Endometrial microvascular endothelial cells (primary cell): ENCODE results near the gene FGFR4. TPM values are rescaled to one million over a fixed set of nuclear protein-coding genes. Genes with fewer than 3 reads are reported as not detected.

ENCODE experiments used
- in situ Hi-C: cut with HindIII; loops from 2 replicates; pipeline ENCODE4 v1.10.0; 2017; ENCODE audit warnings: low sequenced_read_pairs, low pct_unique_long_range_greater_than_20kb; ENCODE audit errors: inconsistent ontology term
- total RNA-seq: library from RNA; depleted of rRNA; stranded (reverse); fragments of >200 nt; gene quantifications from one replicate; pipeline ENCODE4 v1.2.3, GENCODE V29; 2015; ENCODE audit errors: inconsistent ontology term

Gene FGFR4
- total RNA-seq, 1 donor from 2014 or later: not detected

GRCh38 chr5:177097016-177097985 lies 10.6 kb downstream of the FGFR4 start:
- in situ Hi-C loops: no loop called here

GRCh38 chr5:177098120-177098469 lies 11.4 kb downstream of the FGFR4 start:
- in situ Hi-C loops: no loop called here

- in situ Hi-C loops: no loop called here
Measured at GRCh38 chr5:177098470-177099141, 11.9 kb downstream of the FGFR4 start.

GRCh38 chr5:177099422-177100093 lies 12.8 kb downstream of the FGFR4 start:
- in situ Hi-C loops: no loop called here

- in situ Hi-C loops: no loop called here
Measured at GRCh38 chr5:177100714-177101121, 14.0 kb downstream of the FGFR4 start.

GRCh38 chr5:177103523-177104253 lies 17.0 kb downstream of the FGFR4 start:
- in situ Hi-C loops: no loop called here

- in situ Hi-C loops: no loop called here
Measured at GRCh38 chr5:177105691-177106476, 19.2 kb downstream of the FGFR4 start.

- in situ Hi-C loops: no loop called here
Measured at GRCh38 chr5:177107159-177107558, 20.4 kb downstream of the FGFR4 start.

GRCh38 chr5:177109810-177110209 lies 23.1 kb downstream of the FGFR4 start:
- in situ Hi-C loops: no loop called here

GRCh38 chr5:177111720-177112394 lies 25.1 kb downstream of the FGFR4 start:
- in situ Hi-C loops: no loop called here

- in situ Hi-C loops: no loop called here
Measured at GRCh38 chr5:177112589-177113220, 26.0 kb downstream of the FGFR4 start.

GRCh38 chr5:177113566-177114424 lies 27.1 kb downstream of the FGFR4 start:
- in situ Hi-C loops: no loop called here

- in situ Hi-C loops: no loop called here
Measured at GRCh38 chr5:177116631-177117373, 30.1 kb downstream of the FGFR4 start.

GRCh38 chr5:177117441-177118045 lies 30.8 kb downstream of the FGFR4 start:
- in situ Hi-C loops: no loop called here

GRCh38 chr5:177122566-177122965 lies 35.9 kb downstream of the FGFR4 start:
- in situ Hi-C loops: no loop called here
